Measurements from ENCODE around the gene PPP4R3B. TPM values are rescaled to one million over a fixed set of nuclear protein-coding genes. Genes with fewer than 3 reads are reported as not detected.

PPP4R3B gene
- total RNA-seq, 2 donors from 2014 or later, result 29.9 to 30.6 TPM

- intact Hi-C loops (cut with DNase I), result no loop called here
- DNase-seq (no peak), ATAC-seq (peak in 1 of 2 donors; percentile 5)
Observed at GRCh38 chr2:55530539-55531081, 86.8 kb downstream of the PPP4R3B start.

- intact Hi-C loops (cut with DNase I), result no loop called here
- DNase-seq, result no peak
Observed at GRCh38 chr2:55526174-55526573, 91.2 kb downstream of the PPP4R3B start.

GRCh38 chr2:55524884-55525437 is 92.5 kb downstream of the PPP4R3B start:
- ATAC-seq (no peak), DNase-seq (no peak)
- intact Hi-C loops (cut with DNase I), result no loop called here

More at GRCh38 chr2:55526174-55526573, 91.2 kb downstream of the PPP4R3B start:
- no peak for ATAC-seq

- DNase-seq (no peak), ATAC-seq (peak; percentile 7 to 42)
- intact Hi-C loops (cut with DNase I), result no loop called here
Observed at GRCh38 chr2:55519938-55520885, 97.2 kb downstream of the PPP4R3B start.

- intact Hi-C loops (cut with DNase I), result no loop called here
- DNase-seq, result no peak
- peak; percentile 6 to 10 for ATAC-seq
Observed at GRCh38 chr2:55518841-55519165, 98.6 kb downstream of the PPP4R3B start.

- intact Hi-C loops (cut with DNase I), result no loop called here
- ATAC-seq (no peak), DNase-seq (no peak)
Observed at GRCh38 chr2:55511508-55512124, 105.8 kb downstream of the PPP4R3B start.

- no peak for DNase-seq
- ATAC-seq, result no peak
- intact Hi-C loops (cut with DNase I), result loop anchor here in 1 of 2 donors (10.0 kb wide), 1 partner anchor 78 kb away; no protein-coding TSS in a partner anchor
Observed at GRCh38 chr2:55502590-55503141, 114.8 kb downstream of the PPP4R3B start.

- intact Hi-C loops (cut with DNase I), result loop anchor here in 1 of 2 donors (10.0 kb wide), 1 partner anchor 75 kb away; no protein-coding TSS in a partner anchor
- DNase-seq (no peak), ATAC-seq (no peak)
Observed at GRCh38 chr2:55500025-55500424, 117.4 kb downstream of the PPP4R3B start.

GRCh38 chr2:55498582-55498981 is 118.8 kb downstream of the PPP4R3B start:
- no peak for DNase-seq
- intact Hi-C loops (cut with DNase I), result no loop called here
- no peak for ATAC-seq

Other genes starting within 250 kb of the PPP4R3B start
- 10 to 100 TPM; 29.0 to 33.0 TPM for gene CCDC88A, start 197.8 kb downstream of the PPP4R3B start, total RNA-seq
- gene CFAP36, start 97.9 kb downstream of the PPP4R3B start, total RNA-seq, result 10 to 100 TPM; 20.2 to 22.9 TPM
- 10 to 100 TPM; 16.4 to 20.5 TPM for gene PNPT1, start 76.2 kb upstream of the PPP4R3B start, total RNA-seq